SU-DHL-6 (cell line): ENCODE measurements around the gene DPM3.
"Not testable (repeated sequence)": the region's sequence is repeated elsewhere in the genome, so short reads cannot be mapped to it uniquely, and the experiment has no call there.

ENCODE experiments used
- H2AFZ ChIP-seq: fragments of 200-600 bp; sonication (generic); 2 replicates; pipeline ENCODE4 v1.6.1; 2014; ENCODE audit warnings: low read depth, mild to moderate bottlenecking, moderate library complexity, mixed read lengths, antibody characterized with exemption, low read length; ENCODE audit not compliant: severe bottlenecking
- H3F3A ChIP-seq: fragments of 200-600 bp; shearing (Covaris generic); 2 replicates; pipeline ENCODE4 v1.6.0; 2016; ENCODE audit warnings: antibody characterized with exemption, mild to moderate bottlenecking; ENCODE audit not compliant: insufficient read depth
- H3K27ac ChIP-seq: fragments of 200-600 bp; sonication (generic); 2 replicates; pipeline ENCODE4 v1.5.1; 2016; ENCODE audit warnings: low read depth, mild to moderate bottlenecking, low read length, moderate library complexity, mixed read lengths
- H3K27me3 ChIP-seq: fragments of 200-600 bp; sonication (generic), shearing (Covaris generic); 2 replicates; pipeline ENCODE4 v1.6.0; 2014; ENCODE audit warnings: mild to moderate bottlenecking, low read length
- H3K36me3 ChIP-seq: fragments of 200-600 bp; sonication (generic); 2 replicates; pipeline ENCODE4 v1.6.1; 2014; ENCODE audit warnings: mild to moderate bottlenecking, low read length, mixed read lengths
- H3K4me2 ChIP-seq: fragments of 300-600, 200-600 bp; shearing (Covaris generic), sonication (generic); 2 replicates; pipeline ENCODE4 v1.6.0; 2014; ENCODE audit warnings: low read length, low read depth, mild to moderate bottlenecking; ENCODE audit not compliant: poor library complexity, severe bottlenecking
- H3K4me3 ChIP-seq: fragments of 200-600 bp; sonication (generic); 2 replicates; pipeline ENCODE4 v1.5.1; 2014; ENCODE audit warnings: antibody characterized with exemption, low read length, mild to moderate bottlenecking, mixed read lengths; ENCODE audit not compliant: insufficient read depth, poor library complexity, severe bottlenecking
- H3K79me2 ChIP-seq: fragments of 200-600 bp; sonication (generic); 2 replicates; pipeline ENCODE4 v1.6.1; 2014; ENCODE audit warnings: mild to moderate bottlenecking, low read length, moderate library complexity; ENCODE audit not compliant: insufficient read depth
- H3K9ac ChIP-seq: fragments of 200-600 bp; sonication (generic); 2 replicates; pipeline ENCODE4 v1.7.0; 2014; ENCODE audit warnings: mild to moderate bottlenecking, low read length
- H3K9me2 ChIP-seq: fragments of 200-600 bp; sonication (generic); replicated peaks from 2 replicates; pipeline ENCODE4 v1.6.1; 2014; ENCODE audit warnings: low read length; ENCODE audit not compliant: insufficient read depth
- H3K9me3 ChIP-seq: fragments of 200-600 bp; sonication (generic); 2 replicates; pipeline ENCODE4 v1.6.1; 2014; ENCODE audit warnings: low read length, mixed read lengths; ENCODE audit not compliant: insufficient read depth
- H4K20me1 ChIP-seq: fragments of 200-600 bp; sonication (generic); 2 replicates; pipeline ENCODE4 v1.6.1; 2014; ENCODE audit warnings: low read depth, mild to moderate bottlenecking, antibody characterized with exemption, low read length, moderate library complexity, mixed read lengths
- CTCF ChIP-seq: fragments of 200-600 bp; sonication (generic); IDR thresholded peaks from one replicate; pipeline ENCODE4 v1.5.1; 2017; ENCODE audit warnings: antibody characterized with exemption, mild to moderate bottlenecking, low read length, moderate library complexity; ENCODE audit not compliant: insufficient read depth, poor library complexity, severe bottlenecking
- EZH2phosphoT487 ChIP-seq: fragments of 200-600 bp; sonication (generic), shearing (Covaris generic); conservative IDR thresholded peaks from 2 replicates; pipeline ENCODE4 v1.6.1; 2018; ENCODE audit warnings: mild to moderate bottlenecking, antibody characterized with exemption, low read length, moderate library complexity, mixed read lengths

DPM3 gene, protein sequence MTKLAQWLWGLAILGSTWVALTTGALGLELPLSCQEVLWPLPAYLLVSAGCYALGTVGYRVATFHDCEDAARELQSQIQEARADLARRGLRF

DNA sequence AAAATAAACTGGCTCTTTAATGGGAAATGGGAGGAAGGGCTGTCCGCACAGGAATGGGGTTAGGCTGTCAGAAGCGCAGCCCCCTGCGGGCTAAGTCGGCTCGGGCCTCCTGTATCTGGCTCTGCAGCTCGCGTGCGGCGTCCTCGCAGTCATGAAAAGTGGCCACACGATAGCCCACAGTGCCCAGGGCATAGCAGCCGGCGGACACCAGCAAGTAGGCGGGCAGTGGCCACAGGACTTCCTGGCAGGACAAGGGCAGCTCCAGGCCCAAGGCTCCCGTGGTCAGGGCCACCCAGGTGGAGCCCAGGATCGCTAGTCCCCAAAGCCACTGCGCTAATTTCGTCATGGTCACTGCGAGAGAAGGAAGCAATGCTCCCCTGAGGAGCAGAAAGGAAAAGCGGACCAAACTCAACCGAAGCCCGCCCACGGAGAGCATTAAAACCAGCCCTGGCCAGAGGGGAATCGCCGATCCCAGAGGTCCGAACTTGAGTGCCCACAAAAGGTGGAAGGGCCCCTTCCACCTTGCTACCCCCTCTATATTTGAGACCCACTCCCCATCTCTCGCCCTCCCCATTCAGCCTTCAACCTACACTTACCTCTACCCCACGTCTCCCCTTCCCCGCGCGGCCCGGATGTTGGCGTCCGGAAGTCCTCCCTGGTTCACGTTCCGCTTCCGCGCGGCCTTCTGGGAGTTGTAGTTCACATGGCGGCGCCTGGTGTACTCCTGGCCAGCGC is at the start of gene DPM3:
TSS of gene DPM3 (minus strand) at position 637 of the 735 bp plus-strand sequence. CDS start at position 346, 291 bp downstream.
- Histone ChIP-seq H3K4me3 (peak within 1 kb of the TSS; percentile 90), H4K20me1 (no peaks in the 10 kb centered on the region), H3K27ac (peak within 1 kb of the TSS; percentile 55), H3K4me2 (peak within 1 kb of the TSS; percentile 63), H3K9me2 (no peaks in the 10 kb centered on the region), H3F3A (peaks cover 16% of the 10 kb centered on the region), H3K9me3 (no peaks in the 10 kb centered on the region), H3K79me2 (peaks cover 8% of the 10 kb centered on the region; the same call in 1 of the 2 replicates), H3K27me3 (no peaks in the 10 kb centered on the region), H3K9ac (peak within 1 kb of the TSS; percentile 87), H2AFZ (peak within 1 kb of the TSS; percentile 75), H3K36me3 (no peaks in the 10 kb centered on the region)
- TF ChIP-seq CTCF, result no peak
- TF ChIP-seq EZH2phosphoT487, result no peak

DNA sequence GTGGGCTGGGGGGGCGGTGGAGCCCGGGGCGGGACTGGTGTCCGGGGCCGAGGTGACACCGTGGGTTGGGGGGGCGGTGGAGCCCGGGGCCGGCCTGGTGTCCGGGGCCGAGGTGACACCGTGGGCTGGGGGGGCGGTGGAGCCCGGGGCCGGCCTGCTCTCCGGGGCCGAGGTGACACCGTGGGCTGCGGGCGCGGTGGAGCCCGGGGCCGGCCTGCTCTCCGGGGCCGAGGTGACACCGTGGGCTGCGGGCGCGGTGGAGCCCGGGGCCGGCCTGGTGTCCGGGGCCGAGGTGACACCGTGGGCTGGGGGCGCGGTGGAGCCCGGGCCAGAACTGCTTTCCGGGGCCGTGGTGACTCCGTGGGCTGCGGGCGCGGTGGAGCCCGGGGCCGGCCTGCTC is 49.6 kb upstream of the DPM3 start:
- H3K9me3 ChIP-seq, H3F3A ChIP-seq, H3K4me3 ChIP-seq, H3K79me2 ChIP-seq, H3K4me2 ChIP-seq, H4K20me1 ChIP-seq, H3K27me3 ChIP-seq, H3K27ac ChIP-seq, H2AFZ ChIP-seq, H3K36me3 ChIP-seq, H3K9ac ChIP-seq, H3K9me2 ChIP-seq: not testable (repeated sequence)

DNA sequence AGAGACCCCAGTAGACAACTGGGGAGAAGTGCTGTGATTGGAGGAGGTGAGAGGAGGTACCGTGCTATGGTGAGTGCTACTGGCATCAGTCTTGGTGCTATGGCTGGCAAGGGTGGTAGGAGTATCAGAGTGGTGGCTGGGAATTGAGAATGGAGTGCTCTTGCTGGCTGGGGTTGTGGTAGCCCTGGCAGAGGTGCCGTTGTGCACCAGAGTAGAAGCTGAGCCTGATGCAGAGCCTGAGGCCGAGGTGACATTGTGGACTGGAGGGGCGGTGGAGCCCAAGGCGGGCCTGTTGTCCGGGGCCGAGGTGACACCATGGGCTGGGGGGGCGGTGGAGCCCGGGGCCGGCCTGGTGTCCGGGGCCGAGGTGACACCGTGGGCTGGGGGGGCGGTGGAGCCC is 47.9 kb upstream of the DPM3 start:
- no peaks in the 10 kb centered on the region for H3K9me2 ChIP-seq
- TF ChIP-seq CTCF (no peak), EZH2phosphoT487 (no peak)
- no peak overlapping the region for H3K4me3 ChIP-seq
- no peaks in the 10 kb centered on the region for H3K27me3 ChIP-seq
- H3K9ac ChIP-seq, result no peak overlapping the region
- no peaks in the 10 kb centered on the region for H3K79me2 ChIP-seq
- no peaks in the 10 kb centered on the region for H3K9me3 ChIP-seq
- no peaks in the 10 kb centered on the region for H4K20me1 ChIP-seq
- H3K36me3 ChIP-seq, result no peaks in the 10 kb centered on the region
- no peaks in the 10 kb centered on the region for H3F3A ChIP-seq
- H3K4me2 ChIP-seq, result no peak overlapping the region
- H2AFZ ChIP-seq, result no peak overlapping the region
- H3K27ac ChIP-seq, result no peak overlapping the region

- no peaks in the 10 kb centered on the region for H4K20me1 ChIP-seq
- no peaks in the 10 kb centered on the region for H3K9me2 ChIP-seq
- no peaks in the 10 kb centered on the region for H3F3A ChIP-seq
- no peak for TF ChIP-seq CTCF
- no peak for TF ChIP-seq EZH2phosphoT487
- no peak overlapping the region for H2AFZ ChIP-seq
- H3K9ac ChIP-seq, result no peak overlapping the region
- H3K9me3 ChIP-seq, result no peaks in the 10 kb centered on the region
- no peaks in the 10 kb centered on the region for H3K79me2 ChIP-seq
- H3K4me3 ChIP-seq, result no peak overlapping the region
- H3K27me3 ChIP-seq, result no peaks in the 10 kb centered on the region
- H3K4me2 ChIP-seq, result no peak overlapping the region
- H3K27ac ChIP-seq, result no peak overlapping the region
- H3K36me3 ChIP-seq, result no peaks in the 10 kb centered on the region
These were observed 47.1 kb upstream of the DPM3 start for GRCh38 chr1:155187456-155187891.
